Panc1 (cell line): Measurements from ENCODE around the gene SPATA32.

ENCODE experiments used
- CTCF ChIP-seq: fragments of 450-650 bp; IDR thresholded peaks from 2 replicates; pipeline ENCODE4 v1.5.1; 2017; ENCODE audit warnings: mild to moderate bottlenecking
- POLR2AphosphoS5 ChIP-seq: IDR thresholded peaks from 2 replicates; pipeline ENCODE4 v1.6.1; 2012; ENCODE audit warnings: mild to moderate bottlenecking, low read depth, low read length, moderate library complexity

GRCh38 chr17:45225964-45226530 lies 35.8 kb downstream of the SPATA32 start:
- TF ChIP-seq CTCF: no peak
- TF ChIP-seq POLR2AphosphoS5: no peak
